ENCODE measurements around the gene ESR2. TPM values are rescaled to one million over a fixed set of nuclear protein-coding genes. Genes with fewer than 3 reads are reported as not detected.

Gene ESR2
- total RNA-seq, 3 donors from 2014 or later = 0.98 to 2.2 (median 1.5) TPM

- Histone ChIP-seq H3K36me3 (no peaks in the 10 kb centered on the region), H3K27ac (no peak overlapping the region), H3K4me3 (no peak overlapping the region), H3K27me3 (no peaks in the 10 kb centered on the region), H3K9me3 (no peaks in the 10 kb centered on the region), H3K4me1 (no peaks in the 10 kb centered on the region)
- TF ChIP-seq POLR2AphosphoS5 (IDR thresholded peaks at IDR 0.05) = no peak
- no peak for TF ChIP-seq CTCF (IDR thresholded peaks at IDR 0.05)
- no peak for TF ChIP-seq POLR2A (IDR thresholded peaks at IDR 0.05)
- intact Hi-C loops (cut with DNase I; ENCODE audit: low total_unique reads) = no loop called here
- DNase-seq (ENCODE audit: low spot score in 2 of 2) = no peak
Observed at GRCh38 chr14:64248689-64249088, 45.5 kb downstream of the ESR2 start.

- Histone ChIP-seq H3K9me3 (no peaks in the 10 kb centered on the region), H3K4me1 (no peaks in the 10 kb centered on the region), H3K4me3 (no peak overlapping the region), H3K36me3 (no peaks in the 10 kb centered on the region), H3K27ac (no peak overlapping the region), H3K27me3 (no peaks in the 10 kb centered on the region)
- no peak for DNase-seq (ENCODE audit: low spot score in 2 of 2)
- no peak for TF ChIP-seq CTCF (IDR thresholded peaks at IDR 0.05)
- TF ChIP-seq POLR2AphosphoS5 (IDR thresholded peaks at IDR 0.05) = no peak
- TF ChIP-seq POLR2A (IDR thresholded peaks at IDR 0.05) = no peak
- intact Hi-C loops (cut with DNase I; ENCODE audit: low total_unique reads) = no loop called here
Observed at GRCh38 chr14:64247195-64247594, 47.0 kb downstream of the ESR2 start.

GRCh38 chr14:64246688-64247087 is 47.5 kb downstream of the ESR2 start:
- H3K4me3 ChIP-seq = no peak overlapping the region
- no peaks in the 10 kb centered on the region for H3K4me1 ChIP-seq
- H3K27me3 ChIP-seq = no peaks in the 10 kb centered on the region
- DNase-seq (ENCODE audit: low spot score in 2 of 2) = no peak
- TF ChIP-seq CTCF (IDR thresholded peaks at IDR 0.05) (no peak), POLR2AphosphoS5 (IDR thresholded peaks at IDR 0.05) (no peak), POLR2A (IDR thresholded peaks at IDR 0.05) (no peak)
- H3K27ac ChIP-seq = no peak overlapping the region
- H3K9me3 ChIP-seq = no peaks in the 10 kb centered on the region
- H3K36me3 ChIP-seq = no peaks in the 10 kb centered on the region
- intact Hi-C loops (cut with DNase I; ENCODE audit: low total_unique reads) = no loop called here

- H3K4me3 ChIP-seq = no peak overlapping the region
- DNase-seq (ENCODE audit: low spot score in 2 of 2) = no peak
- no peaks in the 10 kb centered on the region for H3K27me3 ChIP-seq
- no peak overlapping the region for H3K27ac ChIP-seq
- intact Hi-C loops (cut with DNase I; ENCODE audit: low total_unique reads) = no loop called here
- no peaks in the 10 kb centered on the region for H3K4me1 ChIP-seq
- TF ChIP-seq CTCF (IDR thresholded peaks at IDR 0.05) (no peak), POLR2A (IDR thresholded peaks at IDR 0.05) (no peak), POLR2AphosphoS5 (IDR thresholded peaks at IDR 0.05) (no peak)
- H3K36me3 ChIP-seq = no peaks in the 10 kb centered on the region
- no peaks in the 10 kb centered on the region for H3K9me3 ChIP-seq
Observed at GRCh38 chr14:64245491-64245890, 48.7 kb downstream of the ESR2 start.

GRCh38 chr14:64244279-64244678 is 49.9 kb downstream of the ESR2 start:
- no peaks in the 10 kb centered on the region for H3K4me1 ChIP-seq
- TF ChIP-seq POLR2AphosphoS5 (IDR thresholded peaks at IDR 0.05) = no peak
- TF ChIP-seq POLR2A (IDR thresholded peaks at IDR 0.05) = no peak
- no peak for TF ChIP-seq CTCF (IDR thresholded peaks at IDR 0.05)
- no peaks in the 10 kb centered on the region for H3K36me3 ChIP-seq
- H3K4me3 ChIP-seq = no peak overlapping the region
- no peaks in the 10 kb centered on the region for H3K27me3 ChIP-seq
- intact Hi-C loops (cut with DNase I; ENCODE audit: low total_unique reads) = no loop called here
- peak in 1 of 2 donors; percentile 25 for DNase-seq (ENCODE audit: low spot score in 2 of 2)
- H3K9me3 ChIP-seq = no peaks in the 10 kb centered on the region
- no peak overlapping the region for H3K27ac ChIP-seq

Measured in breast epithelium (tissue), 4 donors.